ENCODE data around the gene TMEM232. TPM values are rescaled to one million over a fixed set of nuclear protein-coding genes. Genes with fewer than 3 reads are reported as not detected.

Gene TMEM232
- polyA plus RNA-seq, 3 donors: 5.4 to 8.6 (median 8.3) TPM

DNA sequence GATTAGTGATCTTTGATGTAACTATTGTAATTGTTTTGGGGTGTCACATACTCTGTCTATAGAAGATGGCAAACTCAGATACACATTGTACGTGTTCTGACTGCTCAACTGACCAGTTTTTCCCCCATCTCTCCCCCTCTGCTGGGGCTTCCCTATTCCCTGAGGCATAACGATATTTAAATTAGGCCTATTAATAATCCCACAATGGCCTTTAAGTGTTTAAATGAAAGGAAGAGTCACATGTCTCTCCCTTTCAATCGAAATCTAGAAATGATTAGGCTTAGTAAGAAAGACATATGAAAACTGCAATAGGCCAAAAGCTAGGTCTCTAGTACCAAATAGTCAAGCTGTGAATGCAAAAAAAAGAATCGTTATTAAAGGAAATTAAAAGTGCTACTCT is 265.6 kb downstream of the TMEM232 start:
- no peak for DNase-seq (ENCODE audit: extremely low read depth in 1 of 11, low read depth in 9 of 11, low spot score in 4 of 11)

DNA sequence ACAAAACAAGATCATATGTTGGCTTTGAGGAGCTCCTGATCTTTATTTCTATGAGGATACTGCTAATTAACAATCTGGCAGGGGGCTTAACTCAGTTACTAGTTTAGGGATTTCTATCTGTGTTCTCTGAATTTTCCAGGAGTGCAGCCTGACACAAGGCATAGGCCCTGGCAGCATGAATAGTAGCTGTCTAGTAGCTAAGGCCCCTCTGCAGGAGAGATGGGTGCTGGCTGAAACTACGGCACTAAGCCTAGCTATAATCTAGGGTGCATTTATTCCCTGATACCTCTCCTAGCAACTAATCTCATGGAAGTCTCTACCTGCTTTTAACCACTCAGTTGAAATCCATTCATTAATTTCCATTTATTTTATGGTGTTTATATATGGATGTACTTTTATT is 268.2 kb downstream of the TMEM232 start:
- DNase-seq (ENCODE audit: extremely low read depth in 1 of 11, low read depth in 9 of 11, low spot score in 4 of 11): no peak

DNA sequence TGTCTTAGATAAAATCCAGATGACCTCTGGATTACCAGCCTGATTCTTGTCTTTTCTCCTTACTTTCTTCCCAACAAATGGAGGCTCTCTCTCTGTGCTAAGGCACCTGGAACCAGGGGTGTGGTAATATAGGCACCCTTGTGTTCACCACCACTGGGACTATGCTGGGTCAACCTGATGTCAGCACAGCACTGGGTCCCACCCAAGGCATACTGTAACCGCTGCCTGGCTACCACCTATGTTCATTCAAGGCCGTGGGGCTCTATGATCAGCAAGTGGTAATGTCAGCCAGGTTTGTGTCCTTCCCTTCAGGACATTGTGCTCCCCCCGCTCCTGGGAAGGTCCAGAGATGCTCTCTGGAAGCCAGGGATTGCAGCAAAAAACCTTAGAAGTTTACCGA is 283.6 kb downstream of the TMEM232 start:
- DNase-seq (ENCODE audit: extremely low read depth in 1 of 11, low read depth in 9 of 11, low spot score in 4 of 11): no peak

DNA sequence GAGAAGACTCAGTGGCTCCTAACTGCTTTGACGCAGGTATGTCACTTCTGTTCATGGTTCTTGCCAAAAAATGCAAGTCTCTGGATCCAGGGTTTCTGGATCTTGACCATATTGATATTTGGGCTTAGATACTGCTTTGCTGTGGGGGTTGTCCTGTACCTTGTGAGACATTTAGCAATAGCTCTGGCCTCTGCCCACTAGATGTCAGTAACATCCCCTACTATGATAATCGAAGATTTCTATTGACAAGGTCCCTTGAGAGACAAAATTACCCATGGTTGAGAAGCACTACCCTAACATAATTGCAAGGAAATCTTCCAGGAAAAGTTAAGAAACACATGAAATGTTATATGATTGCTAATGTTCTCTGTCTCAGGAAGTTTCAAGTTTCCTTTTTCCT is 285.4 kb downstream of the TMEM232 start:
- DNase-seq (ENCODE audit: extremely low read depth in 1 of 11, low read depth in 9 of 11, low spot score in 4 of 11): peak in 4 of 11 donors; percentile 1 to 4 (median 2)

DNA sequence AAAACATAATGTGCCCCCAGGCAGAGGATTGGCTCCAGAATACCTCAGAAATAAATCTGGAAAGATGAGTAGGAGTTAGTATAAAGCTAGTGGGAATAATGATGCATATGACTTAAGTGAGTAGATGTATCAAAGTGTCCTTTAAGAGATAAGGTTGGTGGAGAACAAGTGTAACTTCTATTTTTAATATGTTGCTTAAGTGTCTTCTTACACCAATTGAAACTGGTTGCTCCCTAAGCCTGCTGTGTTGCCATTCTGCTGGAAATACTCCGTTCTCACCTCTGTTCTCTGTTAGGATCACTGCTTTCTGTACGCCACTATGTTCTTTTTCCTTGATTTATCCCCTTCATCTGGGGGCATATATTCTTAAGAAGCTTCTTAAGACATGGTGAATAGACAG is 286.4 kb downstream of the TMEM232 start:
- DNase-seq (ENCODE audit: extremely low read depth in 1 of 11, low read depth in 9 of 11, low spot score in 4 of 11): no peak

DNA sequence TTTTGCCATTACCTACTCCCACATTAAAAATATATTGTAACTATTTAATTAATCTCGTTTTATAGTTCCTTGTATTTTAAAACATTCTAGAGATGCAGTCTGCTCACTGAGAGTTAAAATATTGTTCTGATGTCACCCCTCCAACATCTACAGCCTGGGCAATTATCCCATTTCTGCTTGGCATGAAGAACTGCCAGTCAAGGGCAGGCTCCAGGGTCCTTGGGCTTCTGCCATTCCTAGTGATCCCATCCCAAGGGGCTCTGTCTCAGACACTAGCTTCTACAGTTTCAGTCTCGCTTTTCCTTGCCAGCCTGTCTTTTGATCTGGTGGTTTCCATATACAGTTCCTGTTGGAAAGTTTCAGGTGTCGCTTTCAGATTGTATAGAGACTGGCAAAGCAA is 287.2 kb downstream of the TMEM232 start:
- no peak for DNase-seq (ENCODE audit: extremely low read depth in 1 of 11, low read depth in 9 of 11, low spot score in 4 of 11)

DNA sequence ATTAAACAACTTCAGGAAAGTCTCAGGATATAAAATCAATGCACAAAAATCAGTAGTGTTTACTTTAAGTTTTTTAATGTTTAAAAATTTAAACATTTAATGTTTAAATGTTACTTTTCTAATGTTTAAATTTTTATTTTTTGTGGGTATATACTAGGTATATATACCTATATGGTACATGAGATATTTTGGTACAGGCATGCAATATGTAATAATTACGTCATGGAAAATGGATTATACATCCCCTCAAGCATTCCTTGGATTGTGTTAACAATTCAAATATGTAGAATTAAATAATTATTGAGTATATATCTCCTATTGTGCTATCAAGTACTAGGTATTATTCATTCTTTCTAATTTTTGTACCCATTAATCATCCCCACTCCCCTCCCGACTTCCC is 291.3 kb downstream of the TMEM232 start:
- DNase-seq (ENCODE audit: extremely low read depth in 1 of 11, low read depth in 9 of 11, low spot score in 4 of 11): no peak

DNA sequence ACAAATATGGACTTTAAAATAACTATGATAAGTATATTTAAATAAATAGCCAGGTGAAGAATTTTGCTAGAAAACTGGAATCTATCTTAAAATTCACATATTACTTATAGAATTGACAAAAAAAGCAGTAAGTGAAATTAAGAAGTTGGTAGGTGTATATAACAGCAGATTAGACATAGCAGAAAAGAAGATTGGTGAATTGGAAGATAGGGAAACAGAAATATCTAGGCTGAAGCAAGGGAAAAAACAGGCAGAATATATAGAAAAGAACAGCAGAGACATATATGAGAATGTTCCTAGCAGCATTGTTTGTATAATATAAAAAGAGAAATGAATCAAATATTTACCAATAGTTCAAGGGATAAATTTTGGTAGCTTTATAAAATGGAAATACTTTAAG is 294.9 kb downstream of the TMEM232 start:
- no peak for DNase-seq (ENCODE audit: extremely low read depth in 1 of 11, low read depth in 9 of 11, low spot score in 4 of 11)

DNA sequence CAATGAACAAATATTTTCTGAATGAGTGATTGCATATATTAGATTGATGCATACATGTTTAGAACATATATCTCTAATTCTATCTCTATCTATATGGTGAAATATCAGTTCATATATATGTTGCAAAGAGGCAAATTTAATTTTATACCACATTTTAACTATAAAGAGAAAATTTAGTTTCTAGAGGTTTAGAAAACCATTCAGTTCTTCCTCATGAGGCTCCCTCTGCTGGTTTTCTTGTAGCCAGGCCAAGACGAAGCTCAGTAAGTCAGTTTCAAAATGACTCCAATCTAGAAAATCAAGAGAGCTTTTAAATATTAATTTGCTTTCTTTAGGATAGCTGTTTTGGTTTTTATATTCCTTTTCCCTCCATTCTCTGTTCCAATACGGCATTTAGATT is 312.1 kb downstream of the TMEM232 start:
- DNase-seq (ENCODE audit: extremely low read depth in 1 of 11, low read depth in 9 of 11, low spot score in 4 of 11): peak in 5 of 11 donors; percentile 1 to 11 (median 3)

DNA sequence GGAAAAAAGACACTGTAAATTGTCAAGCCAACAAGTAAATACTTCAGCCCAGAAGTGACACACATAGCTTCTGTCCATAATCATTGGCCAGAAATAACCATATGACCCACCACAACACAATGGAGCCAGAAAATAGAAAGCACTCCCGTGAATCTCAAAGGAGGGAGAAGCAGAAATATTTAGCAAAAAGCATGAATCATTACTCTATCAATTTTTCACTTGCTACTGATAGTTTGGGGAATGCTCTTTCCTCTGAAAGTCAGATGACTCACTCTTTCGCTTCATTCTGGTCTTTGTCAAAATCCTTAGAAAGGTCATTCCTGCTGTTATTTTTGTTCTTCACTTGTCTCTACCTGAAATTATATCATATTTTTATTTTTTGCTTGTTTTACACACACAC is 312.6 kb downstream of the TMEM232 start:
- no peak for DNase-seq (ENCODE audit: extremely low read depth in 1 of 11, low read depth in 9 of 11, low spot score in 4 of 11)

DNA sequence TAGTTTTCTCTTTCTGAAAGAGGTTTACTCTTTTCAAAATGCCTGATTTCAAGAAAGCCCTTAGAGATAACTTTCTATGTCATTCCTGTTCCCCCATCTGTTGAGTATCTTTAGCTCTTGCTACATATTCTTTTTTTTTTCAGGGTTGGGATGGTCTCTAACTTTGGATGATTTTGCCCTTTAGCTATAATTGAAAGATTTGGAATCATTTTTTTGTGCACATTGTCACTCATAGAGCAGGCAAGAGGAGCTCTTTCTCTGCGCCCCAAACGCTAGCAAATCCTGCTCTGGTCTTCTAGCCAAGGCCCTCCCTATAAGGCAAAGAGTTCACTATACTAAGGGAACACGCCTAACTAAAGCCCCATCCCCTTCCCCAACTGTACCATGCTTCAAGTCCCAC is 316.9 kb downstream of the TMEM232 start:
- no peak for DNase-seq (ENCODE audit: extremely low read depth in 1 of 11, low read depth in 9 of 11, low spot score in 4 of 11)

DNA sequence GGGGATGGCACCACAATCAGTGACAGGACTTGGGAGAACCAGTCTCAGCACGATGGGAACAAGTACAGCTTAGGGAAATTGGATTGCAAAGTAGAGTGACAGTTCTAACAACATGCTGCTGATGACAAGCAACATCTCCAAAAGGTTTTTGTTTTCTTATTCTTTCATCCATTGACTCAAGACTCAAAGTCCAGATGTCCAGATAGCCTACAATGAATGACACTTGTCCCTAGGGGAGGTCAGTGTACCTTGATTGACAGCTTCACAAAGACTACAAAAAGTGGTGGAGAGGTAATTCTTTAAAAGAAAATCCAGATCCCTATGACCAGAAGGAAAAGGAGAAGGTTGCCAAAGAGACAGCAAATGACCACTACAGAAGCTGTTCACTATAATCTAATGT is 323.9 kb downstream of the TMEM232 start:
- DNase-seq (ENCODE audit: extremely low read depth in 1 of 11, low read depth in 9 of 11, low spot score in 4 of 11): no peak

DNA sequence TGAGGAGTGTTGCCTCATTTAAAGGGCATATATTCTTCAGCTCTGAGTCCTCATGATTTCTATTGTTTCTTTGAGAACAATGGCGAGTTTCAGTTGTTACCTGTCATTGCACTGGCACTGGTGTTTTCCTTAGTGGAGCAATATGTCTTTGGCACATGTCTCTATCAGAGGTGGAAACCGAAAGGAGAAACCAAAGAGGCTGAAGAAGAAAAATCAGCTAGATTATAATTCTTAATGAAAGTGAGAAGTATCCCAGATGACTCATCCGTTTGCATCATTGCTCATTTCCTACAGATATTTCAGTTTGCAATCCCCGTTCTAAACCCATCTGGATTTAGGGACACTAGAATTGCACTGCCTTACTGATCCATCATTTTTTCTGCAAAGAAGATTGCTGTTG is 324.6 kb downstream of the TMEM232 start:
- DNase-seq (ENCODE audit: extremely low read depth in 1 of 11, low read depth in 9 of 11, low spot score in 4 of 11): no peak

DNA sequence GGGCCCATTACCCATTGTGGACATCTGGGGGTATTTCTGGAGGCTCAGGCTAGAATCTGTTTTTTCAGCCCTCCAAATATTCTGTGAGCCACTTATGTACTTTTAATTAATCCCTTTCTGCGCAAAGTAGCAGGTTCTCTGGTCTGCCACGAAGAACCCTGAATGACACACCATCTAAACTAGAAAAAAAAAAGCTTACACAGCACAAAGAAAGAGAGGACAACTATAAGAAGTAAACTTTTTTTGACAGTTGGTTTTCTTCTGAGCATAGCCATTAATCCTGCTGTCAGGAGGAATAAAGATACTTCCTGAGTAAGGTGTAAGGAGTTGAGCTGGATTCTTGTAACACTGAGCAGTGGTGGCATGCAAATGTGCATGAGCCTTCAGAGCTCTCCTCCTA is 327.5 kb downstream of the TMEM232 start:
- DNase-seq (ENCODE audit: extremely low read depth in 1 of 11, low read depth in 9 of 11, low spot score in 4 of 11): no peak

DNA sequence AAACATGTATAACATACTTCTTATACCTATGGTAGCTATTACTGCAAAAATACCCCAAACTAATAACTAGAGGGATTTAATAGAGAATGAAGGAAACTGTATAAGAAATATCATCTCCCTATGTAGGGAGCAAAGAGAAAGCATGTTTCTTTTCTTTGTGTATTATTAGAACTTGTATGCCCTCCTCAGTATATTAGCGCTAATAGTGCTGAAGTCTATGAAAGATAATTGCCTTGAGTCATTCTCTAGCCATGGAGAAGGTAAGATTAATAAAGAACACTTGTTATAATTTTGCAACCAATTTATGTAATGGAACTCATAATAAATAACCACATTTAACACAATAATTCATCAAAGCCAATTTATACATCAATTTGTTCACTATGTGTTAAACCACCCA is 329.2 kb downstream of the TMEM232 start:
- no peak for DNase-seq (ENCODE audit: extremely low read depth in 1 of 11, low read depth in 9 of 11, low spot score in 4 of 11)

DNA sequence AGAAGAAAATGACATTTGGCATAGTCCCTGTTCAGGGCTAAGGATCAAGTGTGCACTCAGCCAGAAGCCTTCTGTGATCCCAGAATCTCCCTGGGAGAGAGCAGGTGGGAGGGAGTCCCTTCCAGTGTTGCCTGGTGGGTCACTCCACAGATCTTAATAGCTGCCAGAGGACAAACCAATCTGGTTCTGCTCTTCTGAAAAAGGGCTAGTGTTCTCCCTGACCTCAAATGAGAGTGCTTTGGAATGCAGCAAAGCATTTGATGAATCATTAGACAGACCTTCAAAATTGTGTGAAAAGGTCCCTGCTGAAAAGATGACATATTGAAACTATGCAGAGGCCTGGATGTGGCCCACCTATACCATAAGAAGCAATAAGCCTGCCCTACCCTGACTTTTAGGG is 339.7 kb downstream of the TMEM232 start:
- no peak for DNase-seq (ENCODE audit: extremely low read depth in 1 of 11, low read depth in 9 of 11, low spot score in 4 of 11)

DNA sequence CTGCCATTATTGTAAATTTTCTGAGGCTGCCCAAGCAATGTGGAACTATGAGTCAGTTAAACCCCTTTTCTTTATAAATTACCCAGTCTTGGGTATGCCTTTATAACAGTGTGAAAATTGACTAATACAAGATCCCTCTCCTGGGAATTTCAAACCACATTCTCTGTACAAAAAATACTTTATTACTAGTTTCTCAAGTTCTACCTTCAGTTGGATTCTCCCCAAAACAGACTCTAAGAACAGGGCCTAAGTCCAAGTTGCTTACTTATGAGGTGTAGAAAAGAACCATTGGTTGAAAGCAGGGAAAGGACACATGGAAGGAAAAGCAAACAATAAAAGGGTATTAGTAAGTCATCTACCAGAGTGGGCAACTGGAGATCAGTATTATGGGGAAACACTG is 343.2 kb downstream of the TMEM232 start:
- no peak for DNase-seq (ENCODE audit: extremely low read depth in 1 of 11, low read depth in 9 of 11, low spot score in 4 of 11)

DNA sequence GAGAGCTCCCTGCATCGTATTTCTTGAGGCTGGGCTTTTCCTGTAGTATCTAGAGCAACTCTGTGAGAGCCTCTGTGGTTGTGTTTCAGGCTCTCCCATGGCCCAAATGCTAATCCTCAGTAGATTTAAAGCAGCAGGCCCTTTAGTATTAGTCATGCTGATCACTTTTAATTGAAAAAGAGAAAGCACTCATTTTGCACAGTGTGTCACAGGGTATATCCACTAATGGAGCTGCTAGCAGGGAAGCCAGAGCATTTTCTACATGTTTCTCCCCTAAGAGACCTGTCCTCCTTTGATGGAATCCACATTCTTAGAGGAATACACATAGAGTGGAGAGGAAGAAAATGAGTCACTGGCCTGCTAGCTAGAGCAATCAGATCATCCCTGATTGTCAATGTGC is 348.5 kb downstream of the TMEM232 start:
- no peak for DNase-seq (ENCODE audit: extremely low read depth in 1 of 11, low read depth in 9 of 11, low spot score in 4 of 11)

DNA sequence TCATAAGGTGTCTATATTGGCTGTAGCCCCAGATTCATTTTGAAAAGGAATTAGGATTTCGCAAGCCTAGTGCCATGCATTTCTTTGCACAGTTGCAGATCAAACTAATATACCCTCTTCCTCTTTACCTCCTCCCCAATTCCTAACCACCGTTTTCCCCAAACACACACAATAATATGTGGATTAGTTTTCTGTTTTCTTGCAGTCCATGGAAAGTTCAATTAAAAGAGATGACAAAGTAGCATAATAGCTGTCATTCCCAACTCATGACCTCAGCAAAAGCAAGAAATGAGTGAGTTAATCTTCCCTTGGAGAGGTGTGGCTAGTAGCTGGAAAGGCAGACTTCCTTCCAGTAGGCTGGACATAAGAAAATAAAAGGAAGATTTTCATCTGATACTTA is 349.1 kb downstream of the TMEM232 start:
- DNase-seq (ENCODE audit: extremely low read depth in 1 of 11, low read depth in 9 of 11, low spot score in 4 of 11): no peak

DNA sequence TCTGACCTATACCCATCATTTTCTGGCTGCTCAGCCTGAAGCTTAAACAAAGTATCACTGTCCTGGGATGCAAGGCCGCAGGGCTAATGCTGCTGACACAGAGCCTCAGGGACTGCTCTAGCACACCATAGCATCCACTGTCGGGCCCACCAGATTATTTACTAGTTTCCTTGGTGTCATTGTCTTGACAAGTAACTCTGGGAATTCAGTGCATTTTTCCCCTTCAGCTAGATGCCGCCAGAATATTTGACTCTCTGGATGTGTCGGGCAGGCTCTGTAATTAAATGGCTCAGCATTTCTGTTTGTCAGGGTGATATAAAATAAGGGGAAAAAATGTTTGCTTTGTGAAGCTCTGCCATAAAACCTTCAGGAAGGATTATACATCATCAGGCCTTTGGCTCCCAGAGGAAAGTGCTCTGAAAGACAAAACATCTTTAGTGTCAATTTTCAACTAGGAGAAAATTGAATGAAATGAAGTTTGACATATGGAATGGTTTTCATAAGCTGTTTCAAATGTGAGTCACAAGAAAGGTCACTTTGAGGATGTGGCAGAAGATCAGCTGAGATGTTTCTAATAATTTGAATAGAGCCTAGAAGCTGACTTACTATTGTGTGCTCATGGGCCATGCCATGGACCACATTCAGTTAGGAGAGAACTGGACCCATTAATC is 350.1 kb downstream of the TMEM232 start:
- peak in 9 of 11 donors; percentile 4 to 43 (median 29) for DNase-seq (ENCODE audit: extremely low read depth in 1 of 11, low read depth in 9 of 11, low spot score in 4 of 11)

DNA sequence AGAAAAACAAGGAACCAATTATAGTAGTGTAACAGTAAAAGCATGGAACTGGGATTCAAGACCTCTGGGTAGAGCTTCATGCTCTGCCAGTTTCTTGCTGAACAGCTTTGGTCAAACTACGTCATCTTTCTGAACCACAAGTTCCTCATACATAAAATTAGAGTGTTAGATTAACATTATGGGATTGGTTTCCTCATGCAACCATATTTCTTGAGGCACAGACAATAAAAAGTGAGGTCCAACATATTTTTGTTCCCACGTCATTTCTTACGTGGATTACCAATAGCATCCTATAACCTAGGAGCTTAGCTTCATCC is 354.8 kb downstream of the TMEM232 start:
- DNase-seq (ENCODE audit: extremely low read depth in 1 of 11, low read depth in 9 of 11, low spot score in 4 of 11): no peak

All from renal cortex interstitium (tissue), 11 donors.